GM12864 (cell line): Measurements from ENCODE around the gene MYBPHL.

Experiments used
- DNase-seq: peaks from one replicate; pipeline ENCODE4 v3.0.0-alpha.2; 2011; ENCODE audit warnings: low read depth
- H3K4me3 ChIP-seq: 2 replicates; pipeline ENCODE4 v1.5.1; 2011; ENCODE audit warnings: mild to moderate bottlenecking, low read depth, low read length, control low read depth
- CTCF ChIP-seq: IDR thresholded peaks from 2 replicates; pipeline ENCODE4 v1.5.1; 2011; ENCODE audit warnings: low read depth, mild to moderate bottlenecking, moderate library complexity, low read length, control low read depth, inconsistent platforms; ENCODE audit errors: missing control alignments

Gene MYBPHL

GRCh38 chr1:109341944-109342930 lies 35.4 kb upstream of the MYBPHL start:
- no peak for DNase-seq
- no peak for TF ChIP-seq CTCF
- no peak overlapping the region for H3K4me3 ChIP-seq

GRCh38 chr1:109338608-109339007 lies 31.8 kb upstream of the MYBPHL start:
- no peak for DNase-seq
- no peak overlapping the region for H3K4me3 ChIP-seq
- no peak for TF ChIP-seq CTCF

GRCh38 chr1:109338091-109338490 lies 31.3 kb upstream of the MYBPHL start:
- no peak for DNase-seq
- H3K4me3 ChIP-seq: no peak overlapping the region
- TF ChIP-seq CTCF: no peak

- TF ChIP-seq CTCF: no peak
- H3K4me3 ChIP-seq: no peak overlapping the region
- no peak for DNase-seq
Observed at GRCh38 chr1:109335091-109335490, 28.3 kb upstream of the MYBPHL start.

- TF ChIP-seq CTCF: no peak
- no peak overlapping the region for H3K4me3 ChIP-seq
- no peak for DNase-seq
Observed at GRCh38 chr1:109331113-109331512, 24.3 kb upstream of the MYBPHL start.

GRCh38 chr1:109327285-109327684 lies 20.5 kb upstream of the MYBPHL start:
- no peak for TF ChIP-seq CTCF
- H3K4me3 ChIP-seq: no peak overlapping the region
- no peak for DNase-seq

GRCh38 chr1:109322974-109323373 lies 16.2 kb upstream of the MYBPHL start:
- no peak for TF ChIP-seq CTCF
- DNase-seq: no peak
- no peak overlapping the region for H3K4me3 ChIP-seq
